ENCODE measurements around the gene DCXR. TPM values are rescaled to one million over a fixed set of nuclear protein-coding genes. Genes with fewer than 3 reads are reported as not detected.

The DCXR gene
- total and polyA plus RNA-seq, 2 of the 4 experiments (the other 2 are of a cell fraction), result 36.6 to 139 TPM

- no peak overlapping the region for H3K4ac ChIP-seq (ENCODE audit: low read depth, low read length)
- intact Hi-C loops (cut with micrococcal nuclease), result no loop called here
- no peak overlapping the region for H3K27ac ChIP-seq (ENCODE audit: insufficient read depth, low read length)
- H3K9me1 ChIP-seq (ENCODE audit: insufficient read depth, low read length), result no peaks in the 10 kb centered on the region; the same call in 1 of the 2 replicates
- H4K91ac ChIP-seq (ENCODE audit: insufficient read depth, low read depth, low read length), result no peak overlapping the region
- H4K8ac ChIP-seq (ENCODE audit: low read depth in 2 of 2, low read length in 2 of 2), result no peak overlapping the region
- H3K27me3 ChIP-seq (ENCODE audit: control insufficient read depth, insufficient read depth, low read length), result no peaks in the 10 kb centered on the region
- H4K5ac ChIP-seq (ENCODE audit: low read depth, low read length), result no peak overlapping the region
- H3K23ac ChIP-seq (ENCODE audit: low read depth, low read length), result no peak overlapping the region
- no peak overlapping the region for H3K14ac ChIP-seq (replicated peaks; ENCODE audit: low read depth, low read length)
- no TSS peak for BruUV-seq (replicated peaks)
- H2AK5ac ChIP-seq (ENCODE audit: low read depth, low read length), result no peak overlapping the region
- no peak overlapping the region for H2BK15ac ChIP-seq (ENCODE audit: low read depth, low read length)
- H2BK120ac ChIP-seq (ENCODE audit: low read depth, low read length), result no peak overlapping the region
- H3K9ac ChIP-seq (ENCODE audit: low read depth, low read length), result no peak overlapping the region
- no peak overlapping the region for H2BK5ac ChIP-seq (ENCODE audit: low read depth, low read length, poor library complexity, severe bottlenecking)
- no peak overlapping the region for H2AK9ac ChIP-seq (replicated peaks; ENCODE audit: low read depth, low read length, poor library complexity)
- no peaks in the 10 kb centered on the region for H3K9me3 ChIP-seq (ENCODE audit: control insufficient read depth, insufficient read depth, low read length)
- no peaks in the 10 kb centered on the region for H3K36me3 ChIP-seq (ENCODE audit: control insufficient read depth, insufficient read depth, low read length)
- no peak overlapping the region for H3K4me2 ChIP-seq (ENCODE audit: low read depth, low read length)
- H3K79me1 ChIP-seq (ENCODE audit: low read depth in 1 of 2, low read length in 2 of 2), result peaks cover 0 to 10% of the 10 kb centered on the region in 2 experiments; a peak in 3 of 4 replicates
- CTCF ChIA-PET, result no interaction called here
- in situ Hi-C loops (cut with MboI; ENCODE audit: low sequenced_read_pairs), result no loop called here
- H2BK20ac ChIP-seq (ENCODE audit: low read depth, low read length), result no peak overlapping the region
- ATAC-seq (ENCODE audit: low read depth) (no peak), DNase-seq (no peak)
- POLR2A ChIA-PET (ENCODE audit: unreplicated experiment), result no interaction called here
- no peak overlapping the region for H3K56ac ChIP-seq (ENCODE audit: extremely low read depth, insufficient read depth, low read length)
- H2AFZ ChIP-seq (replicated peaks; ENCODE audit: low read length, poor library complexity), result no peak overlapping the region
- dilution Hi-C loops (cut with HindIII; ENCODE audit: low sequenced_read_pairs, unreplicated experiment), result no loop called here
- H3K4me1 ChIP-seq (ENCODE audit: control insufficient read depth, insufficient read depth, low read length), result peaks cover 5% of the 10 kb centered on the region
- no peak overlapping the region for H3K4me3 ChIP-seq (ENCODE audit: insufficient read depth, low read depth, low read length)
- no peak overlapping the region for H3K18ac ChIP-seq (ENCODE audit: low read depth, low read length)
- H4K20me1 ChIP-seq (ENCODE audit: insufficient read depth, low read length), result no peaks in the 10 kb centered on the region
- no peak for TF ChIP-seq USF2 (IDR thresholded peaks at IDR 0.05; ENCODE audit: low read depth, low read length)
- TF ChIP-seq RFX5 (IDR thresholded peaks at IDR 0.05; ENCODE audit: low read depth, low read length), result no peak
- TF ChIP-seq FOS (IDR thresholded peaks at IDR 0.05; ENCODE audit: low read depth, low read length), result no peak
- TF ChIP-seq CHD1 (IDR thresholded peaks at IDR 0.05; ENCODE audit: low read depth, low read length), result no peak
These were observed 33.1 kb upstream of the DCXR start for GRCh38 chr17:82070611-82071010.

Measured in IMR-90 (cell line).